Left renal cortex interstitium (tissue), 4 donors: ENCODE data around the gene MAP3K9. TPM values are rescaled to one million over a fixed set of nuclear protein-coding genes. Genes with fewer than 3 reads are reported as not detected.
"Not testable (repeated sequence)": the region's sequence is repeated elsewhere in the genome, so short reads cannot be mapped to it uniquely, and the experiment has no call there.

ENCODE experiments used
- DNase-seq, 4 donors: peaks; one replicate each; pipeline ENCODE4 v3.0.0-alpha.2; 2013; ENCODE audit warnings: low read depth in 4 of 4, low spot score in 2 of 4, missing footprints in 1 of 4
- polyA plus RNA-seq, 4 donors: library from polyadenylated mRNA; unstranded; fragments of 120-200 nt; gene quantifications; one replicate each; pipeline ENCODE4 v1.2.1, GENCODE V29; 2013; ENCODE audit not compliant: insufficient read length in 4 of 4

Gene MAP3K9
- polyA plus RNA-seq, result 1 to 10 TPM; 3.3 to 5.4 (median 4.2) TPM

GRCh38 chr14:70809225-70810219 lies at the start of gene MAP3K9:
MAP3K9 (minus strand) TSS chr14:70809513; CDS start chr14:70809171, 342 bp downstream.
- DNase-seq, result peak in 3 of 4 donors; percentile 72 to 85 (median 82)

- DNase-seq, result no peak
These were observed 49.3 kb upstream of the MAP3K9 start for GRCh38 chr14:70858641-70859040.

DNA sequence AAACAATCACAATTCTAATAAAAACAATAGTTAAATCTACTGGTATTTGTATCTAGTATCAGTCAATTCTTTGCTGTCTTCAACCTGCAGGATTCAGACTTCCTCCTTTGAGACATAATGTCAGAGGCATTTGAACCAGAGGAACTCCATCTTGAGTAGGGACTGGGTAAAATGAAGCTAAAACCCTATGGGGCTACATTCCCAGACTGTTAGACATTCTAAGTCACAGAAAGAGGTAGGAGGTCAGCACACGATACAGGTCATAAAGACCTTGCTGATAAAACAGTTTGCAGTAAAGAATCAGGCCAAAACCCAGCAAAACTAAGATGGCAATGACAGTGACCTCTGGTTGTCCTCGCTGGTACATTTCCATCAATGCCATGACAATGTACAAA lies 48.2 kb upstream of the MAP3K9 start:
- no peak for DNase-seq

DNA sequence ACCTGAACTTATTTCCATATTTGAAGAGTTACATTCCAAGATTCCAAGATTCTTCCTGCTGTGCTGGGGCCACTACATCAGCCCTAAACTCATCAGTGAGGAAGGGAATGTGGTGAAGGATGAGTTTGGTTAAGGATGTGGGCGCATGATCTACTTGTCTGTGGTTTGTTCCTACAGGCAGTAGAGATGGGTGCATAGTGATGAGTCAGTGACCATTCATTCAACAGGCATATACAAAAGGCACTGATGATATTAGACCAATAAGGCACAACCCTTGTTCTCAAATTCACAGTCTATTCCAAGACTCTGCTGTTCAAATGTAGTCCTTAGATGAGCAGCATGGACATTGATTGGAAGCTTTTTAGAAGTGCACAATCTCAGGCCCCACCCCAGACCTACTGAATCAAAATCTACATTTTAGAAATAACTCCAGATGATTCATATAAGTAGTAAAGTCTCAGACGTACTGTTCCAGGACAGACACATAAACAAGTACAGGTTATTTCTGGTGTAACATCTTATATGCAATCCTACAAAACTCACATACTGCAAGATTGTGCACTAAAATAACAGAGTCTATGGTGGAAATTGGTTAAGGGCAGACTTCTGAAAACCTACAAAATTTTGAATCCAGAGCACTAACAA lies 47.7 kb upstream of the MAP3K9 start:
- no peak for DNase-seq

DNA sequence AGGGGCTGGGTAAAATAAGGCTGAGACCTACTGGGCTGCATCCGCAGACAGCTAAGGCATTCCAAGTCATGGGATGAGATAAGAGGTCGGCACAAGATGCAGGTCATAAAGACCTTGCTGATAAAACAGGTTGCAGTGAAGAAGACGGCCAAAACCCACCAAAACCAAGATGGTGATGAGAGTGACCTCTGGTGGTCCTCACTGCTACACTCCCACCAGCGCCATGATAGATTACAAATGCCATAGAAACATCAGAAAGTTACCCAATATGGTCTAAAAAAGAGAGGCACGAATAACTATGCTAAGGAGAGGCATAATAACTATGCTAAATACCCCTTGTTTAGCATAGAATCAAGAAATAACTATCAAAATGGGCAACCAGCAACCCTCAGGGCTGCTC lies 46.2 kb upstream of the MAP3K9 start:
- DNase-seq, result no peak

DNA sequence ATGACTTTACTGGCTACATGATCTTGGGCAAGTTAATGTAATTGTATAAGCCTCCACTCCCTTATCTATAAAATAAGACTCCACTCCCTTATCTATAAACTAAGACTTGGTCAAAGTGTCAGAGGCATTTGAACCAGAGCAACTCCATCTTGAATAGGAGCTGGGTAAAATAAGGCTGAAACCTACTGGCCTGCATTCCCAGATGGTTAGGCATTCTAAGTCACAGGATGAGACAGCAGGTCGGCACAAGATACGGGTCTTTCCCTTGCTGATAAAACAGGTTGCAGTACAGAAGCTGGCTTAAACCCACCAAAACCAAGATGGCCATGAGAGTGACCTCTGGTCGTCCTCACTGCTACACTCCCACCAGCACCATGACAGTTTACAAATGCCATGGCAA lies 44.3 kb upstream of the MAP3K9 start:
- not testable (repeated sequence) for DNase-seq

DNA sequence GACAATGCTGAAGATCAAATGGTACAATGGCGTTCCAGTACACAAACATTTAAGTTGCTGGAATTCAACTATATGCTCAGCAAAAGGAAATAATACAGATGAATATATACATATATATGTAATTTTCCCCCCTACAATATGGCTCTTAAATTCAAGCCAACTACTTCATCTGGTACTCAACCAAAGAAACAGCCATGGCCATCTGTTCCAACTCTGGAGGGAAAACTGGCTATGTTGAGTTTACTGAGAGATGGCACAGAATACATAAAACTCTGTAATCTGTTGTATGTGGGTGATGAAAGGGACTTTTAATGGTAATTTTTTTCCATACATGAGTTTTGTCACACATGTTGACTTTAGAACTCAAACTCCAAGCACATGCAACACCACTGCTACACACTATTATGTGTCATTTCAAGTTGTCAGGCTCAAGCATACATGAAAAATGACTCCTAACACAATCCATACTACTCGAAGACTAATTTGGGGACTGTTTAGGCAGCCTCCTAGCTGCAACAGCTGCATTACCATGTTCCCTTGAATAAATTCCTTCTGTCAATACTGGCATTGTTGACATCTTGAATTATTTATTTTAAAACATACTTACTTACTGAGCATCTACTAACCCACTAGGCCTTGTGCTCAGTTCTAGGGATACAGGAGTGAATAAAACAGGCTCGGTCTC lies 38.2 kb upstream of the MAP3K9 start:
- no peak for DNase-seq

- no peak for DNase-seq
These were observed 36.3 kb upstream of the MAP3K9 start for GRCh38 chr14:70845601-70846000.

DNA sequence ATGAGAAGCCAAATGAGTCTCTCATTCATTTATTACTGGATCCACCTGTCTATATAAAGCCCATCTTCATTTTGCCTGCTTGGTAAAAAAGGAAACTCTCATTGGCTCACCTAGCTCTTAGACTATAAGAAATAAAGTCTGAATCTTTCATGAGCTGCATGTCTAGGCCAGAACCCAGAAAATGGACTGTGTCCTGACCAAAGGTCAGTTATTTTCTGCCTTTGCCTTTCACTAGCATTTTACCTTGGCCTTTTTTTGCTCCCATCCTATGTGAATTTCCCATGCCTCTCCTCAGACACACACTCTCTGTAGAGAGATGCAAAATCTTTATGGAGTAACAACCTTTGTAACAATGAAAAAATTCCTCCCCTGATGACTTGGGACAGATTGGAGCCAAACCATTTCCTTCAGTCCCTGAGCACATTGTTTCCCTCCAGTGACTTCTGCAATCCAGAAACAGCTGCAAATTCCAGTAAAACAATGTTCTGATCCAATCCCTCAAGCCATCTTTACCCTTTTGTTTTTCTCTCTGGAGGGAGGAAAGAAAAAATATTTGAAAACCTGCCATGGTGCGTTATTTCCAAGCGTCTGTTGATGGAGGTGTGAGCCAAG lies 33.6 kb upstream of the MAP3K9 start:
- no peak for DNase-seq

- DNase-seq, result no peak
These were observed 28.8 kb upstream of the MAP3K9 start for GRCh38 chr14:70838076-70838475.

- no peak for DNase-seq
These were observed 27.6 kb upstream of the MAP3K9 start for GRCh38 chr14:70836946-70837345.

- DNase-seq, result no peak
These were observed 24.6 kb upstream of the MAP3K9 start for GRCh38 chr14:70833884-70834283.

GRCh38 chr14:70832561-70833305 lies 23.4 kb upstream of the MAP3K9 start:
- no peak for DNase-seq

DNA sequence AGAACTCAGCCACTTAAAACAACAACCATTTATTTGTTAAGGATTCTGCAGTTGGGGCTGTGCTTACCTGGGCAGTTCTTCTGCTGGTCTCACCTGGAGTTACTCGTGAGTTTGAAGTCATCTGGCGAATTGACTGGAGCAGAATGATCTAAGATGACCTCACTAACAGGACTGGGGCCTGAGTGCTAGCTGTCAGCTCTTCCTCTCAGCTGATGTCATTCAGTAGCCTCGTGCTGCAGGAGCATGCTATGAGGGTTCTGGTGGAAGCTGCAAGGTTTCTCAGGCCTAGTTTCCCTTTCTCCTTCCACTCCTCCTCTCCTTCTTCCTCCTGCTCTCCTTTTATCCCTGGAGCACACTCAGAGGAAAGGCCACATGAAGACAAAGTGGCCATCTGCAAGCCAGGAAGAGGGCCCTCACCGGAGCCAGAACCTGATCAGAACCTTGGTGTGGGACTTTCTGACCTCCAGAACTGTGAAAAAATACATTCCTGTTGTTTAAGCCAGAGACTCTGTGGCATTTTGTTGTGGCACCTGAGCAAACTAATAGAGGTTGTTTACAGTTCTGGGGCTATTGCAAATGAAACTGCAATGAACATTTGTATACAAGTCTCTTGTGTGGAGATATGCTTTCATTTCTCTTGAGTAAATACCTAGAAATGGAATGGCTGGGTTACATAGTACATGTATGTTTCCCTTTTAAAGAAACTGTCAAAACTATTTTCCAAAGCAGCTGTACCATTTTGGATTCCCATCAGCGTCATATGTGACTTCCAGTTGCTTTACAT lies 21.9 kb upstream of the MAP3K9 start:
- no peak for DNase-seq

DNA sequence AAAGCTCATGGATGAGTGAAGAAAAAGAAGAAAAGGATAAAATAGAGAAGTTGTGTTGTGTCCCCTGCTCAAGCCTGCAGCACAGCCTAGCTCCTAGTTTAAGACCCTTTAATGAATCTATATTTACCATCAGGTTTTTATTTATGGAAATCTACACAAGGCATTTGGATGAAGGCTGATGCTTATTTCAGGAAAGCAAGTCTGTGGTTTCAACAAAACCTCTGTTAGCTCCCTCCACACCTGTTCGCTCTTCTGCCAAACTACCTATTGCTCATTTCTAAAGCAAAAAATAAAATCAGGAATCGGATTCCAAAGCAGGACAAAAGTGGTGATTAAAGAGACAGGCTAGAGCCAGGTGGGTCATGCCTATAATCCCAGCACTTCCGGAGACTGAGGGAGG lies 18.9 kb upstream of the MAP3K9 start:
- DNase-seq, result no peak

DNA sequence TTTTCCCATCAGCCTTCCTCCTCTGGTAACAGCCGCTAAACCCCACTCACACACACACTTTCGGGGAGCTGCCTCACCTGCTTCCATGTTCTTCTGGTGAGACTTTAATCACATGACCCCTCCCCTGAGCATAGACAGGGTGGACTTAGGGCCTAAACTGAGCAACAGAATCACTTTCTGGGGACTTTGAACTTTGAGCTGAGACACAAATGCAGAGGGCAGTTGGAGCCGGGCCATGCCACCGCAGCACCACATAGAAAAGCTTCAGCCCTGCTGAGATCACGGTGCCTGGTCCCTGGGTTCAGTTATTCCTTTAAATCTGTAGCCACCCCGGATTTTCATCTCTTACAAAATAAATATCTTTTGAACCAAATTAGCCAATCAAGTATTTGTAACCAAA lies 18.4 kb upstream of the MAP3K9 start:
- DNase-seq, result no peak

DNA sequence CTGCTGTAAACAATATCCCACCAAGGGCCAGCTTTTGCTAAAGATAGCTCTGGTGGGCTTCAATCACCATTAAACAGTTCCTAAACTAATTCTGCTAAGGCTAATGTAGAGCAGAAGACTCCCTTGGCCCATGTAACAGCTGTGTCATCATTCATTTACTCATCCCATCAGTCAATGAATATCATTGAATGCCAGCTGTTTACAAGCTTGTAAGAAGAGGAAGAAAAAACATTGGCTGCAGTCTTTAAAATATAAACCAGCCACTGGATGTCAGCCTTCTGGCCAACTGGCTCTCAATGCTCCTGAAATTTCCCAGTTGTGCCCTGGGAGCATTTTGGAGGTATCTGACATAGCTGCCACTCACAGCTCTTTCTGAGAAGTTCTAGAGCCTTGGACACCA lies 18.0 kb upstream of the MAP3K9 start:
- no peak for DNase-seq

DNA sequence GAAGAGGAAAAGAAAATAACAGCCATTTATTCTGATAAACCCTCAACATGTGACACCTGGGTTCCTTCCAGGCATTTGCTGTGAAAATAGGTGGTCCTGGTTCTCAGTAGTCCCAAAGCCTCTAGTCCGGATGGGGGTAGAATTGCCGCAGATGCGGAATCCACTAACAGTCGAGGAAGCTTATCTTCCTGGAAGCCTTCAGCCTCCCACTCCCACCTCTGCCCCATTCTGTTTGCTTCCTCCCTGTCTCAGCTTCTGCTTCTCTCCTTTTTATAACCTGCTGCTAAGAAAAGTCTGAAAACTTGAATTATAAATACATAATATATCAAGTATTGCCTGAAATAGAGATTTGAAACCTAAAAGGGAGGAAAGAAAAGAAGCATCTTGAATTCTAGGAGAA lies 14.0 kb upstream of the MAP3K9 start:
- no peak for DNase-seq

- no peak for DNase-seq
These were observed 13.3 kb upstream of the MAP3K9 start for GRCh38 chr14:70822530-70823185.
